Measurements from ENCODE around the gene EIF2D.
A peak's percentile ranks its signal among the peaks of the same experiment; 100 is the strongest.

EIF2D gene

DNA sequence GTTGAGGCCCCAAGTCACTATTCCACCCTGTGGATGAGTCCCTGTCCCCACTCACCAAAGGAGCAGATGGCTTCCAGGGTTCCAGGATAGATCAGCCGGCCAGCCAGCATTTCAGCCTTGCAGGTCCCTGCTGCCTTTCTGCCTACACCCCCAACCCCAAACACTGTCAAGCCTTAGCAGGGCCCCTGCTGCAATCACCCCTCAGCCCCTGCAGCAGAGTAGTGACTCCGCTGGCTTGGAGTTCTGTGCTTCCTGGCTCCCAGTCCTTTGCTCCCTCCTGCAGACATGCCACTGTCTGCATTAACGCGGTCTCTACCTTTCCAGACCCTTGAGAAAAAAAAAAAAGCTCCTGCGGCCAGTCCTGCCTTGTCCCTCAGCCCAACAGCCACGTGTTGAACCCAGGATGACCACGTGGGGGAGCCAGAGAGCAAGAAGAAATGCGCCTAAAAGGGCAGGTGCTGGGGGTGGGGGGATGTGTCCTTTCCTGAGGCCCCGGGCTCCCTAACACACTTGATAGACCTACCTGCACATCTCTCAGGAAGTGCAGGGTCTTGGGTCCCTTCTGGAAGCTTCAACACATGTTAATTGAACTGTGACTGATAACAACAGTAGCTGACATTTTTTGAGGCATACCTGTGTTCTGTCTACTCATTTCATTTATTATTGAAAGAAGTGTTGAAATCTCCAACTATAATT is 67.6 kb downstream of the EIF2D start:
- DNase-seq = peak; percentile 58
